A673 (cell line): ENCODE measurements around the gene BTG4. TPM values are rescaled to one million over a fixed set of nuclear protein-coding genes. Genes with fewer than 3 reads are reported as not detected.

Experiments used
- Bru-seq: library from RNA; stranded (reverse); fragments of 400-500 nt; gene quantifications from one replicate; lab custom pipeline; 2021; lab: Mats Ljungman, UMichigan
- BruChase-seq, 2 experiments: library from RNA; stranded (reverse); fragments of 400-500 nt; gene quantifications; one replicate each; lab custom pipeline; 2021; lab: Mats Ljungman, UMichigan
- BruUV-seq: library from RNA; stranded (reverse); fragments of 400-500 nt; replicated peaks from 2 replicates; lab custom pipeline; 2021; lab: Mats Ljungman, UMichigan
- CTCF ChIA-PET: fragments of 300-600 bp; sonication (Branson Sonifier 250); formaldehyde crosslinking; loops from one replicate; lab custom pipeline; 2022; ENCODE audit warnings: antibody characterized with exemption; lab: Charles Lee
- POLR2A ChIA-PET: fragments of 300-600 bp; sonication (Branson Sonifier 250); formaldehyde crosslinking; loops from one replicate; lab custom pipeline; 2022; ENCODE audit warnings: antibody characterized with exemption; ENCODE audit not compliant: low non-redundant PET; lab: Charles Lee
- DNase-seq: peaks from one replicate; pipeline ENCODE4 v3.0.0-alpha.2; 2015; ENCODE audit warnings: low spot score
- H3K27ac ChIP-seq: fragments of 200-600 bp; sonication (generic); 2 replicates; pipeline ENCODE4 v1.5.1; 2016; ENCODE audit warnings: mixed run types, low read depth, mild to moderate bottlenecking, mixed read lengths, antibody characterized with exemption, low read length; ENCODE audit not compliant: poor library complexity, severe bottlenecking
- H3K27me3 ChIP-seq: fragments of 200-600 bp; sonication (generic); replicated peaks from 2 replicates; pipeline ENCODE4 v1.6.1; 2017; ENCODE audit warnings: mixed run types, low read depth, mild to moderate bottlenecking, mixed read lengths, antibody characterized with exemption, low read length; ENCODE audit not compliant: insufficient read depth, poor library complexity
- H3K36me3 ChIP-seq: fragments of 200-600 bp; sonication (generic); 2 replicates; pipeline ENCODE4 v1.6.1; 2016; ENCODE audit warnings: mixed run types, mild to moderate bottlenecking, mixed read lengths, antibody characterized with exemption, low read length; ENCODE audit not compliant: insufficient read depth, poor library complexity, severe bottlenecking
- H3K4me1 ChIP-seq: fragments of 200-600 bp; sonication (generic); 2 replicates; pipeline ENCODE4 v1.6.1; 2017; ENCODE audit warnings: mixed run types, mild to moderate bottlenecking, mixed read lengths, antibody characterized with exemption, low read length; ENCODE audit not compliant: insufficient read depth, poor library complexity, severe bottlenecking
- H3K4me3 ChIP-seq: fragments of 200-600 bp; sonication (generic); 2 replicates; pipeline ENCODE4 v1.5.1; 2016; ENCODE audit warnings: low read depth, mixed run types, mild to moderate bottlenecking, mixed read lengths, low read length; ENCODE audit not compliant: poor library complexity, severe bottlenecking
- H3K9me3 ChIP-seq: fragments of 200-600 bp; sonication (generic); 2 replicates; pipeline ENCODE4 v1.6.1; 2016; ENCODE audit warnings: mixed run types, low read depth, mild to moderate bottlenecking, mixed read lengths, antibody characterized with exemption, low read length; ENCODE audit not compliant: poor library complexity, severe bottlenecking
- EZH2 ChIP-seq: fragments of 200-600 bp; sonication (generic); IDR thresholded peaks from 2 replicates; pipeline ENCODE4 v1.6.1; 2017; ENCODE audit warnings: borderline replicate concordance, low read depth, mild to moderate bottlenecking, mixed read lengths, antibody characterized with exemption, low read length; ENCODE audit not compliant: poor library complexity, severe bottlenecking
- intact Hi-C: fragments of 100-400 bp; cut with micrococcal nuclease; formaldehyde crosslinking; loops from one replicate; pipeline ENCODE4 v1.10.0; 2022; ENCODE audit not compliant: unreplicated experiment
- long read RNA-seq: library from polyadenylated mRNA; stranded (forward); transcript quantifications from one replicate; pipeline ENCODE4 v2.0.0, GENCODE V29; 2022
- total RNA-seq: library from RNA; stranded (reverse); gene quantifications from 2 replicates; pipeline ENCODE4 v1.2.3, GENCODE V29; 2021
- TF ChIP-seq, protein P1 (sequence below): fragments of 300-800, 200-600 bp; sonication (generic); conservative IDR thresholded peaks from 2 replicates; pipeline ENCODE4 v1.5.1; 2017; ENCODE audit warnings: low read depth, mild to moderate bottlenecking, antibody characterized with exemption, low read length, moderate library complexity, mixed read lengths

The BTG4 gene
- total RNA-seq (not detected in 2 replicates), Bru-seq, nascent RNA (percentile 10 among the genes with signal in this experiment), BruChase-seq, experiment 1, labeled RNA remaining after a 2-hour chase (percentile 11 among the genes with signal in this experiment), BruChase-seq, experiment 2, labeled RNA remaining after a 6-hour chase (percentile 7 among the genes with signal in this experiment)
- long read RNA-seq = 0 reads

DNA sequence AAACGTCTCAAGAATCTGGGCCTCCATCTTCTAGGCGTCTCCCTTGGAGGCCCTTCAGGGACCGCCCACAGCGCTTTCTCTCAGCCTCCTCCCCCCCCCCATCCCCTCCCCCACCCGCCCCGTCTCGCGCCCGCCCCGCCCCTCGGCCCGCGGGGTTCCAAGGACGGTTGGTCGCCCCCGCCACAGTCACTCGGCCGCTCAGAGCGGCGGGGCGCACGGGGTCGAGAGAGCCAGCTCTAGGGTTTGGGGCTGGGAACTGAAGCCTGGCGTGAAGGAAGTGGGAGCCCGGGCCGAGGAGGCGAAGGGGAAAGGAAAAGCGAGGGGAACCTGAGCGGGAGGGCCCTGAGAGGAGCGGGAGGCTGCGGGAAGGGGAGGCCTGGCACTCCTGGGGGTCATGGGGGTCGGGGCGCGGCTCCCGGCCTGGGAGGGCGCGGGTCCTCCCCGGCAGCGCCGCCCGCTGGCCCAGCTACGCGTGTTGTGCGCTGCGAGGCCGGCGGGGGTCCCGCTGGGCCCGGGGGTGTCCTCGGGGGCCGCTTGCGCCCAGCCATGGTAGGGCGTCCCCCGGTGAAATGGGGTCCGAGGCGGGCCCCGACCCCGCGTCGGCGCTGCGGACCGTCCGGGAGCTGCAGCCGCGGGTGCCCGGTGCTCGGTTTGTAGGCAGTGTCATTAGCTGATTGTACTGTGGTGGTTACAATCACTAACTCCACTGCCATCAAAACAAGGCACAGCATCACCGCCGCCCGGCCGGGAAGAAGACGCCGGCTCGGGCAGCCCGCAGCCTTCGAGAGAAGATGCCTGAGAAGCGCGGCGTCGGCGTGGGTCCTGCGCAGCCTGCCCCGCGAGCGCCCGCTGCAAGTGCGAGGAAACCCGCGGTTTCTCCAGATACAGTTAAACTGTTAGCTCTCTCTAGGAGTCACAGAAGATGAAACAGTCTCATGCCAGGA lies at the start of gene BTG4:
BTG4 (minus strand) TSS at position 91 of the 944 bp plus-strand sequence. CDS start 13,610 bp downstream, outside the sequence.
- Histone ChIP-seq H3K4me1 (peaks cover 15% of the 10 kb centered on the region), H3K27me3 (no peaks in the 10 kb centered on the region), H3K36me3 (no peaks in the 10 kb centered on the region), H3K9me3 (no peaks in the 10 kb centered on the region), H3K4me3 (peak within 1 kb of the TSS; percentile 54), H3K27ac (no peak within 1 kb of the TSS)
- DNase-seq = peak; percentile 67
- ChIA-PET CTCF (interaction anchor here (0.6 kb wide), 2 partner anchors 66 to 508 kb away, joined by 3 read pairs; no protein-coding TSS in a partner anchor), POLR2A (no interaction called here)
- BruUV-seq = no TSS peak
- TF ChIP-seq EZH2 = no peak
- TF ChIP-seq, protein P1, sequence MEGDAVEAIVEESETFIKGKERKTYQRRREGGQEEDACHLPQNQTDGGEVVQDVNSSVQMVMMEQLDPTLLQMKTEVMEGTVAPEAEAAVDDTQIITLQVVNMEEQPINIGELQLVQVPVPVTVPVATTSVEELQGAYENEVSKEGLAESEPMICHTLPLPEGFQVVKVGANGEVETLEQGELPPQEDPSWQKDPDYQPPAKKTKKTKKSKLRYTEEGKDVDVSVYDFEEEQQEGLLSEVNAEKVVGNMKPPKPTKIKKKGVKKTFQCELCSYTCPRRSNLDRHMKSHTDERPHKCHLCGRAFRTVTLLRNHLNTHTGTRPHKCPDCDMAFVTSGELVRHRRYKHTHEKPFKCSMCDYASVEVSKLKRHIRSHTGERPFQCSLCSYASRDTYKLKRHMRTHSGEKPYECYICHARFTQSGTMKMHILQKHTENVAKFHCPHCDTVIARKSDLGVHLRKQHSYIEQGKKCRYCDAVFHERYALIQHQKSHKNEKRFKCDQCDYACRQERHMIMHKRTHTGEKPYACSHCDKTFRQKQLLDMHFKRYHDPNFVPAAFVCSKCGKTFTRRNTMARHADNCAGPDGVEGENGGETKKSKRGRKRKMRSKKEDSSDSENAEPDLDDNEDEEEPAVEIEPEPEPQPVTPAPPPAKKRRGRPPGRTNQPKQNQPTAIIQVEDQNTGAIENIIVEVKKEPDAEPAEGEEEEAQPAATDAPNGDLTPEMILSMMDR = peak; percentile 29; the same call in 1 of the 2 replicates
- intact Hi-C loops = no loop called here

DNA sequence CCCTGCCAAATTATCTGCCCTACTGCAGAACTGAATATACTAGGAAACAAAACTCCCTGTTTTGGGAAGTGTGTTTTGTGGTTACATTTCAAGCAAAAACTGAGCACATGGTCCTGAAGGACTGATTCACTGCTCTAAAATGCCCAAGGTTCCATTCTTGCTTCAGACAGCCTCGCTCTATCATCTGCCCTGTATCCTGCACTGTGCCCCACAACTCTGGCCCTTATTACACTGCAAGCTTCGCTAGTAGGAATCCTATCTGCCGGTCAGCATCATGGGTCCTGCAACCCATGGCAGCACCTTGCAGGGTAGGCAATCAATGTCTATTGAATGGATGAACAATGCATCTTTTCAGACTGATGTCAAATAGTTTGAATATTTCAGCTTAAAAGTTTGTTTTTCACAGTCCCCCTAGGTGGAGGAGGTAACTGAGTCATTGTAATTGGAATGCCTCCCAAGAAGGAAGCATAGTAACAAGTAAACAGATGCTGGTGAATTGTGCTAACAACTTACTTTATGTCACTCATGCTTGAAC lies 49.7 kb upstream of the BTG4 start:
- H3K4me3 ChIP-seq = no peak overlapping the region
- POLR2A ChIA-PET = interaction anchor here (0.6 kb wide), 1 partner anchor 94 kb away, joined by 9 read pairs; no protein-coding TSS in a partner anchor
- H3K27ac ChIP-seq = no peak overlapping the region
- CTCF ChIA-PET = no interaction called here
- TF ChIP-seq, protein P1 = no peak
- TF ChIP-seq EZH2 = no peak
- intact Hi-C loops = loop anchor here (5.0 kb wide), 1 partner anchor 110 kb away; no protein-coding TSS in a partner anchor
- H3K36me3 ChIP-seq = no peaks in the 10 kb centered on the region
- H3K4me1 ChIP-seq = no peaks in the 10 kb centered on the region
- no peak for DNase-seq
- H3K9me3 ChIP-seq = no peaks in the 10 kb centered on the region
- no peaks in the 10 kb centered on the region for H3K27me3 ChIP-seq
- no TSS peak for BruUV-seq

DNA sequence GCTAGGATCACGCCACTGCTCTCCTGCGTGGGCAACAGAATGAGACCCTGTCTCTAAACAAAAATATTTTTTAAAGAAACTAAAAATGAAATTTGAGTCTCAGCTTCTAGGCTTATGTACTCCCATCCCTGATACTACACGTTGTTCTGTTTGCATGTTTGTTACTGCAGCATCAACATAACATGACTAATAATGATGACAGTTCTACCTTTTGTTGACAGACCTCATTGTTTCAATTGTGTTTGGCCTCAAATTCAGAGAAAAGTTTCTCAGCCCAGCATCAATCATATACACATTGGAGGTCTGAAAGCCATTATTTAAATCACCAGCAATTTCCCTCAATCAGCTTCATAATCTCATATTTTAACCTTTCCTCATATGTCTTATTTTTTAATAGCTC lies 49.1 kb upstream of the BTG4 start:
- ChIA-PET CTCF (no interaction called here), POLR2A (interaction anchor here (0.6 kb wide), 1 partner anchor 94 kb away, joined by 9 read pairs; no protein-coding TSS in a partner anchor)
- Histone ChIP-seq H3K4me1 (no peaks in the 10 kb centered on the region), H3K36me3 (no peaks in the 10 kb centered on the region), H3K27ac (no peak overlapping the region), H3K4me3 (no peak overlapping the region), H3K9me3 (peaks cover 4% of the 10 kb centered on the region), H3K27me3 (no peaks in the 10 kb centered on the region)
- no peak for DNase-seq
- intact Hi-C loops = loop anchor here (5.0 kb wide), 1 partner anchor 109 kb away; no protein-coding TSS in a partner anchor
- no peak for TF ChIP-seq EZH2
- TF ChIP-seq, protein P1 = no peak
- BruUV-seq = no TSS peak
